KMS-11 (cell line): Measurements from ENCODE around the gene TMEM98.
"Not testable (repeated sequence)": the region's sequence is repeated elsewhere in the genome, so short reads cannot be mapped to it uniquely, and the experiment has no call there.

Experiments used
- H2AFZ ChIP-seq: fragments of 200-600 bp; sonication (generic); 2 replicates; pipeline ENCODE4 v1.6.1; 2016; ENCODE audit warnings: antibody characterized with exemption, mixed run types, low read depth
- H3K27ac ChIP-seq: fragments of 200-600 bp; sonication (generic); 2 replicates; pipeline ENCODE4 v1.6.1; 2016; ENCODE audit warnings: mild to moderate bottlenecking, mixed run types
- H3K27me3 ChIP-seq: fragments of 200-600 bp; sonication (generic); 2 replicates; pipeline ENCODE4 v1.6.1; 2017; ENCODE audit warnings: mild to moderate bottlenecking, low read depth, mixed run types, moderate library complexity; ENCODE audit not compliant: insufficient read depth
- H3K36me3 ChIP-seq: fragments of 200-600 bp; sonication (generic); 2 replicates; pipeline ENCODE4 v1.6.1; 2017; ENCODE audit warnings: mild to moderate bottlenecking, mixed run types; ENCODE audit not compliant: insufficient read depth
- H3K4me1 ChIP-seq: fragments of 200-600 bp; sonication (generic); 2 replicates; pipeline ENCODE4 v1.6.1; 2016; ENCODE audit warnings: mild to moderate bottlenecking, low read depth, mixed run types; ENCODE audit not compliant: poor library complexity, severe bottlenecking
- H3K4me2 ChIP-seq: fragments of 200-600 bp; sonication (generic); 2 replicates; pipeline ENCODE4 v1.7.0; 2016; ENCODE audit warnings: mild to moderate bottlenecking, mixed run types
- H3K4me3 ChIP-seq: fragments of 200-600 bp; sonication (generic); IDR thresholded peaks from 2 replicates; pipeline ENCODE4 v1.6.1; 2017; ENCODE audit warnings: low read depth, low read length, mixed read lengths; ENCODE audit not compliant: insufficient read depth
- H3K79me2 ChIP-seq: fragments of 200-600 bp; sonication (generic); 2 replicates; pipeline ENCODE4 v1.6.1; 2016; ENCODE audit warnings: low read depth, mixed run types; ENCODE audit not compliant: insufficient read depth
- H3K9ac ChIP-seq: fragments of 200-600 bp; sonication (generic); 2 replicates; pipeline ENCODE4 v1.6.1; 2016; ENCODE audit warnings: mild to moderate bottlenecking, mixed run types
- H4K20me1 ChIP-seq: fragments of 200-600 bp; sonication (generic); 2 replicates; pipeline ENCODE4 v1.6.1; 2016; ENCODE audit warnings: mild to moderate bottlenecking, mixed run types; ENCODE audit not compliant: insufficient read depth
- CTCF ChIP-seq: fragments of 200-600 bp; sonication (generic); conservative IDR thresholded peaks from 2 replicates; pipeline ENCODE4 v1.6.1; 2017; ENCODE audit warnings: low read depth, mild to moderate bottlenecking, antibody characterized with exemption, low read length, moderate library complexity, mixed read lengths

Gene TMEM98

GRCh38 chr17:32964541-32964940 is 36.6 kb downstream of the TMEM98 start:
- no peak for TF ChIP-seq CTCF
- Histone ChIP-seq H3K4me1 (peaks cover 12% of the 10 kb centered on the region), H3K27me3 (no peaks in the 10 kb centered on the region), H3K4me2 (no peak overlapping the region), H3K36me3 (no peaks in the 10 kb centered on the region), H3K4me3 (no peak overlapping the region), H3K79me2 (no peaks in the 10 kb centered on the region), H3K27ac (no peak overlapping the region), H2AFZ (no peak overlapping the region), H4K20me1 (no peaks in the 10 kb centered on the region), H3K9ac (no peak overlapping the region)

GRCh38 chr17:32969231-32969630 is 41.3 kb downstream of the TMEM98 start:
- peak overlapping the region; percentile 95; the same call in 1 of the 2 replicates for H3K4me2 ChIP-seq
- not testable (repeated sequence) for H3K27me3 ChIP-seq, H3K79me2 ChIP-seq, H3K36me3 ChIP-seq, H3K4me3 ChIP-seq, H2AFZ ChIP-seq, H4K20me1 ChIP-seq, H3K9ac ChIP-seq
- peaks cover 58% of the 10 kb centered on the region for H3K4me1 ChIP-seq
- H3K27ac ChIP-seq: peak overlapping the region; percentile 80

- no peak for TF ChIP-seq CTCF
- peak overlapping the region; percentile 38; the same call in 1 of the 2 replicates for H3K9ac ChIP-seq
Observed at GRCh38 chr17:32970281-32970680, 42.3 kb downstream of the TMEM98 start.

GRCh38 chr17:32971171-32971570 is 43.2 kb downstream of the TMEM98 start:
- Histone ChIP-seq H3K36me3 (no peaks in the 10 kb centered on the region), H3K27me3 (no peaks in the 10 kb centered on the region), H3K4me3 (no peak overlapping the region), H3K9ac (no peak overlapping the region), H3K4me1 (peaks cover 77% of the 10 kb centered on the region), H2AFZ (no peak overlapping the region), H3K79me2 (no peaks in the 10 kb centered on the region), H4K20me1 (no peaks in the 10 kb centered on the region), H3K4me2 (peak overlapping the region; percentile 95), H3K27ac (peak overlapping the region; percentile 80)
- no peak for TF ChIP-seq CTCF

More at GRCh38 chr17:32970281-32970680, 42.3 kb downstream of the TMEM98 start:
- Histone ChIP-seq H4K20me1 (no peaks in the 10 kb centered on the region), H3K4me1 (peaks cover 68% of the 10 kb centered on the region), H3K79me2 (no peaks in the 10 kb centered on the region), H3K4me3 (no peak overlapping the region), H3K4me2 (peak overlapping the region; percentile 95), H3K27ac (peak overlapping the region; percentile 80), H3K36me3 (no peaks in the 10 kb centered on the region), H2AFZ (peak overlapping the region; percentile 15; the same call in 1 of the 2 replicates), H3K27me3 (no peaks in the 10 kb centered on the region)

- peak overlapping the region; percentile 15; the same call in 1 of the 2 replicates for H2AFZ ChIP-seq
- peaks cover 61% of the 10 kb centered on the region for H3K4me1 ChIP-seq
- H3K27ac ChIP-seq: peak overlapping the region; percentile 84
- TF ChIP-seq CTCF: no peak
- no peaks in the 10 kb centered on the region for H3K27me3 ChIP-seq
- H3K9ac ChIP-seq: peak overlapping the region; percentile 45; the same call in 1 of the 2 replicates
- H3K79me2 ChIP-seq: no peaks in the 10 kb centered on the region
- H4K20me1 ChIP-seq: no peaks in the 10 kb centered on the region
- H3K4me3 ChIP-seq: no peak overlapping the region
- peak overlapping the region; percentile 64 for H3K4me2 ChIP-seq
- H3K36me3 ChIP-seq: no peaks in the 10 kb centered on the region
Observed at GRCh38 chr17:32976131-32976530, 48.2 kb downstream of the TMEM98 start.
